ENCODE results near the gene AMBN. TPM values are rescaled to one million over a fixed set of nuclear protein-coding genes. Genes with fewer than 3 reads are reported as not detected.

AMBN gene
- total RNA-seq, 1 experiment from 2014 or later = not detected

GRCh38 chr4:70577220-70577927 is 14.7 kb upstream of the AMBN start:
- ChIA-PET POLR2A (ENCODE audit: unreplicated experiment) (no interaction called here), CTCF (no interaction called here)
- Histone ChIP-seq H3K27ac (no peak overlapping the region), H2AFZ (no peak overlapping the region), H3K9me3 (ENCODE audit: insufficient read depth, low read depth) (no peaks in the 10 kb centered on the region), H3F3A (ENCODE audit: insufficient read depth, low read depth) (no peaks in the 10 kb centered on the region), H3K36me3 (ENCODE audit: low read depth) (no peaks in the 10 kb centered on the region), H4K20me1 (ENCODE audit: insufficient read depth) (no peaks in the 10 kb centered on the region), H3K9me2 (ENCODE audit: insufficient read depth) (no peaks in the 10 kb centered on the region), H3K4me3 (no peak overlapping the region), H3K4me1 (replicated peaks; ENCODE audit: insufficient read depth) (no peaks in the 10 kb centered on the region), H3K79me2 (ENCODE audit: low read depth) (no peaks in the 10 kb centered on the region), H3K4me2 (no peak overlapping the region), H3K27me3 (ENCODE audit: insufficient read depth, low read depth) (no peaks in the 10 kb centered on the region)
- no peak for TF ChIP-seq CTCF (conservative IDR thresholded peaks at IDR 0.05)
- TF ChIP-seq EZH2 (IDR thresholded peaks at IDR 0.05; ENCODE audit: low read depth) = no peak
- intact Hi-C loops (cut with micrococcal nuclease; ENCODE audit: unreplicated experiment) = no loop called here
- BruUV-seq (replicated peaks) = no TSS peak
- DNase-seq = no peak

GRCh38 chr4:70581980-70582379 is 10.1 kb upstream of the AMBN start:
- Histone ChIP-seq H4K20me1 (ENCODE audit: insufficient read depth) (no peaks in the 10 kb centered on the region), H3K79me2 (ENCODE audit: low read depth) (no peaks in the 10 kb centered on the region), H3K9me3 (ENCODE audit: insufficient read depth, low read depth) (no peaks in the 10 kb centered on the region), H3K27ac (no peak overlapping the region), H3K36me3 (ENCODE audit: low read depth) (no peaks in the 10 kb centered on the region), H3K27me3 (ENCODE audit: insufficient read depth, low read depth) (no peaks in the 10 kb centered on the region), H2AFZ (no peak overlapping the region), H3K9me2 (ENCODE audit: insufficient read depth) (0 out of 2 replicates have a peak, but pooled peaks cover 5% of the 10 kb centered on the region), H3K4me1 (replicated peaks; ENCODE audit: insufficient read depth) (0 out of 2 replicates have a peak, but pooled peaks cover 11% of the 10 kb centered on the region), H3F3A (ENCODE audit: insufficient read depth, low read depth) (no peaks in the 10 kb centered on the region), H3K4me3 (no peak overlapping the region), H3K4me2 (no peak overlapping the region)
- CTCF ChIA-PET = no interaction called here
- no peak for DNase-seq
- intact Hi-C loops (cut with micrococcal nuclease; ENCODE audit: unreplicated experiment) = no loop called here
- BruUV-seq (replicated peaks) = no TSS peak
- no peak for TF ChIP-seq EZH2 (IDR thresholded peaks at IDR 0.05; ENCODE audit: low read depth)
- TF ChIP-seq CTCF (conservative IDR thresholded peaks at IDR 0.05) = no peak
- POLR2A ChIA-PET (ENCODE audit: unreplicated experiment) = no interaction called here

- no TSS peak for BruUV-seq (replicated peaks)
- POLR2A ChIA-PET (ENCODE audit: unreplicated experiment) = no interaction called here
- Histone ChIP-seq H3K9me3 (ENCODE audit: insufficient read depth, low read depth) (no peaks in the 10 kb centered on the region), H2AFZ (no peak overlapping the region), H3K4me2 (peak overlapping the region; percentile 23), H3K27ac (no peak overlapping the region), H3K27me3 (ENCODE audit: insufficient read depth, low read depth) (no peaks in the 10 kb centered on the region), H3K4me1 (replicated peaks; ENCODE audit: insufficient read depth) (0 out of 2 replicates have a peak, but pooled peaks cover 11% of the 10 kb centered on the region), H3K79me2 (ENCODE audit: low read depth) (no peaks in the 10 kb centered on the region), H3K4me3 (no peak overlapping the region), H3K36me3 (ENCODE audit: low read depth) (no peaks in the 10 kb centered on the region), H3K9me2 (ENCODE audit: insufficient read depth) (0 out of 2 replicates have a peak, but pooled peaks cover 5% of the 10 kb centered on the region), H4K20me1 (ENCODE audit: insufficient read depth) (no peaks in the 10 kb centered on the region), H3F3A (ENCODE audit: insufficient read depth, low read depth) (no peaks in the 10 kb centered on the region)
- CTCF ChIA-PET = no interaction called here
- intact Hi-C loops (cut with micrococcal nuclease; ENCODE audit: unreplicated experiment) = no loop called here
- peak; percentile 32 to 74 for DNase-seq
- TF ChIP-seq EZH2 (IDR thresholded peaks at IDR 0.05; ENCODE audit: low read depth) (no peak), CTCF (conservative IDR thresholded peaks at IDR 0.05) (no peak)
These were observed 7.9 kb upstream of the AMBN start for GRCh38 chr4:70583952-70584834.
